Measurements from ENCODE around the gene HTD2. TPM values are rescaled to one million over a fixed set of nuclear protein-coding genes. Genes with fewer than 3 reads are reported as not detected.

HTD2 gene
- total RNA-seq, 2 donors from 2014 or later, result 0.99 to 4.9 TPM

GRCh38 chr3:58340594-58341244 is 34.4 kb downstream of the HTD2 start:
- Histone ChIP-seq H3K9me3 (no peaks in the 10 kb centered on the region), H3K4me1 (no peaks in the 10 kb centered on the region), H3K36me3 (replicated peaks in 1 of 2; ENCODE audit: insufficient read depth in 1 of 2, low read depth in 2 of 2) (no peaks in the 10 kb centered on the region), H3K27me3 (no peaks in the 10 kb centered on the region), H3K4me3 (no peak overlapping the region), H3K27ac (no peak overlapping the region)
- ATAC-seq (no peak), DNase-seq (no peak)
- 97 to 98% methylated on average over 3 of the region's 3 CpGs for WGBS, 2 donors
- intact Hi-C loops (cut with DNase I), result no loop called here
- TF ChIP-seq CTCF (IDR thresholded peaks at IDR 0.05) (no peak), POLR2A (IDR thresholded peaks at IDR 0.05) (no peak)

GRCh38 chr3:58341376-58341775 is 35.1 kb downstream of the HTD2 start:
- ATAC-seq, result no peak
- Histone ChIP-seq H3K4me1 (no peaks in the 10 kb centered on the region), H3K4me3 (no peak overlapping the region), H3K27me3 (no peaks in the 10 kb centered on the region), H3K27ac (no peak overlapping the region), H3K9me3 (no peaks in the 10 kb centered on the region), H3K36me3 (replicated peaks in 1 of 2; ENCODE audit: insufficient read depth in 1 of 2, low read depth in 2 of 2) (no peaks in the 10 kb centered on the region)
- WGBS, 2 donors, result 88 to 94% methylated on average over 3 of the region's 3 CpGs
- DNase-seq, result no peak
- intact Hi-C loops (cut with DNase I), result no loop called here
- TF ChIP-seq CTCF (IDR thresholded peaks at IDR 0.05) (no peak), POLR2A (IDR thresholded peaks at IDR 0.05) (no peak)

GRCh38 chr3:58342676-58343075 is 36.4 kb downstream of the HTD2 start:
- WGBS, 2 donors, result 75 to 76% methylated on average over 5 of the region's 5 CpGs
- H3K27ac ChIP-seq, result no peak overlapping the region
- intact Hi-C loops (cut with DNase I), result no loop called here
- H3K27me3 ChIP-seq, result no peaks in the 10 kb centered on the region
- no peak for DNase-seq
- TF ChIP-seq POLR2A (IDR thresholded peaks at IDR 0.05) (no peak), CTCF (IDR thresholded peaks at IDR 0.05) (no peak)
- H3K9me3 ChIP-seq, result no peaks in the 10 kb centered on the region
- H3K4me1 ChIP-seq, result no peaks in the 10 kb centered on the region
- no peak overlapping the region for H3K4me3 ChIP-seq
- H3K36me3 ChIP-seq (replicated peaks in 1 of 2; ENCODE audit: insufficient read depth in 1 of 2, low read depth in 2 of 2), result no peaks in the 10 kb centered on the region
- ATAC-seq, result no peak

GRCh38 chr3:58345457-58345856 is 39.1 kb downstream of the HTD2 start:
- Histone ChIP-seq H3K9me3 (no peaks in the 10 kb centered on the region), H3K4me3 (no peak overlapping the region), H3K27me3 (no peaks in the 10 kb centered on the region), H3K4me1 (peaks cover 8% of the 10 kb centered on the region), H3K27ac (no peak overlapping the region), H3K36me3 (replicated peaks in 1 of 2; ENCODE audit: insufficient read depth in 1 of 2, low read depth in 2 of 2) (no peaks in the 10 kb centered on the region)
- no peak for DNase-seq
- intact Hi-C loops (cut with DNase I), result no loop called here
- no peak for TF ChIP-seq CTCF (IDR thresholded peaks at IDR 0.05)
- no peak for TF ChIP-seq POLR2A (IDR thresholded peaks at IDR 0.05)
- 87 to 96% methylated on average over 4 of the region's 4 CpGs for WGBS, 2 donors
- ATAC-seq, result no peak

- intact Hi-C loops (cut with DNase I), result no loop called here
- no peak overlapping the region for H3K27ac ChIP-seq
Observed at GRCh38 chr3:58346368-58346767, 40.0 kb downstream of the HTD2 start.

More at GRCh38 chr3:58346368-58346767, 40.0 kb downstream of the HTD2 start:
- Histone ChIP-seq H3K27me3 (no peaks in the 10 kb centered on the region), H3K4me1 (peaks cover 14% of the 10 kb centered on the region), H3K9me3 (no peaks in the 10 kb centered on the region), H3K4me3 (no peak overlapping the region), H3K36me3 (replicated peaks in 1 of 2; ENCODE audit: insufficient read depth in 1 of 2, low read depth in 2 of 2) (no peaks in the 10 kb centered on the region)
- TF ChIP-seq CTCF (IDR thresholded peaks at IDR 0.05) (no peak), POLR2A (IDR thresholded peaks at IDR 0.05) (no peak)
- 88 to 100% methylated on average over 2 of the region's 2 CpGs for whole genome bisulfite sequencing, 2 donors
- ATAC-seq (no peak), DNase-seq (no peak)
